Astrocyte (in vitro differentiated cells and primary cell): ENCODE measurements around the gene PDSS2.

Experiments used
- CTCF ChIP-seq: IDR thresholded peaks from 2 replicates; pipeline ENCODE4 v1.5.1; 2011; ENCODE audit warnings: low read depth, mild to moderate bottlenecking, inconsistent platforms, low read length, moderate library complexity; ENCODE audit not compliant: insufficient read depth
- EZH2 ChIP-seq: IDR thresholded peaks from 2 replicates; pipeline ENCODE4 v1.6.1; 2012; ENCODE audit warnings: mild to moderate bottlenecking, low read length, inconsistent platforms; ENCODE audit not compliant: insufficient read depth

- no peak for TF ChIP-seq CTCF
- TF ChIP-seq EZH2 = no peak
Observed at GRCh38 chr6:107361753-107362604, 97.4 kb downstream of the PDSS2 start.
